Colon (tissue), 2 donors: ENCODE results near the gene KBTBD13.
"Not testable (repeated sequence)": the region's sequence is repeated elsewhere in the genome, so short reads cannot be mapped to it uniquely, and the experiment has no call there.

ENCODE experiments used
- FAIRE-seq: peaks from 2 replicates; lab custom pipeline; 2012; peaks lifted over from hg19 to GRCh38; lab: Jason Lieb, UNC
- donor health status: control.
- donor health status: control.

KBTBD13 gene

GRCh38 chr15:65076486-65077290, at the start of gene KBTBD13:
Gene KBTBD13, plus strand, starts transcription at chr15:65076746. Its CDS starts 70 bp downstream, at chr15:65076816.
- no peak for FAIRE-seq

- no peak for FAIRE-seq
These were observed 49.8 kb upstream of the KBTBD13 start for GRCh38 chr15:65026756-65027155.

- no peak for FAIRE-seq
These were observed 49.0 kb upstream of the KBTBD13 start for GRCh38 chr15:65027593-65027992.

GRCh38 chr15:65028338-65028737, 48.2 kb upstream of the KBTBD13 start:
- no peak for FAIRE-seq

- no peak for FAIRE-seq
These were observed 47.4 kb upstream of the KBTBD13 start, which contains the start of gene MTFMT for GRCh38 chr15:65028921-65029735. Gene MTFMT, minus strand, starts transcription at chr15:65029639. Its CDS starts 26 bp downstream, at chr15:65029613.

GRCh38 chr15:65029736-65030208, 46.8 kb upstream of the KBTBD13 start:
- no peak for FAIRE-seq

GRCh38 chr15:65032801-65033537, 43.6 kb upstream of the KBTBD13 start:
- no peak for FAIRE-seq

- FAIRE-seq: no peak
These were observed 42.8 kb upstream of the KBTBD13 start for GRCh38 chr15:65033659-65034269.

GRCh38 chr15:65034719-65035118, 41.8 kb upstream of the KBTBD13 start:
- no peak for FAIRE-seq

GRCh38 chr15:65037309-65037708, 39.2 kb upstream of the KBTBD13 start:
- no peak for FAIRE-seq

GRCh38 chr15:65038428-65038827, 38.1 kb upstream of the KBTBD13 start:
- no peak for FAIRE-seq

- no peak for FAIRE-seq
These were observed 37.7 kb upstream of the KBTBD13 start for GRCh38 chr15:65038836-65039235.

- FAIRE-seq: no peak
These were observed 36.1 kb upstream of the KBTBD13 start for GRCh38 chr15:65040461-65040860.

GRCh38 chr15:65041787-65042186, 34.8 kb upstream of the KBTBD13 start:
- no peak for FAIRE-seq

GRCh38 chr15:65042776-65043327, 33.7 kb upstream of the KBTBD13 start:
- no peak for FAIRE-seq

GRCh38 chr15:65044218-65044617, 32.3 kb upstream of the KBTBD13 start:
- not testable (repeated sequence) for FAIRE-seq

GRCh38 chr15:65044724-65045481, 31.6 kb upstream of the KBTBD13 start, which contains the start of gene SLC51B:
Gene SLC51B, plus strand, starts transcription at chr15:65045387. Its CDS starts 4,618 bp downstream, at chr15:65050005.
- FAIRE-seq: no peak

- FAIRE-seq: no peak
These were observed 28.3 kb upstream of the KBTBD13 start for GRCh38 chr15:65048241-65048640.

GRCh38 chr15:65049418-65049840, 27.1 kb upstream of the KBTBD13 start:
- no peak for FAIRE-seq

- FAIRE-seq: no peak
These were observed 26.3 kb upstream of the KBTBD13 start for GRCh38 chr15:65050270-65050669.

GRCh38 chr15:65051266-65051665, 25.3 kb upstream of the KBTBD13 start:
- FAIRE-seq: no peak
